ENCODE data around the gene CYB5R2. TPM values are rescaled to one million over a fixed set of nuclear protein-coding genes. Genes with fewer than 3 reads are reported as not detected.

The CYB5R2 gene
- total RNA-seq, 1 donor from 2014 or later = 16.0 TPM

DNA sequence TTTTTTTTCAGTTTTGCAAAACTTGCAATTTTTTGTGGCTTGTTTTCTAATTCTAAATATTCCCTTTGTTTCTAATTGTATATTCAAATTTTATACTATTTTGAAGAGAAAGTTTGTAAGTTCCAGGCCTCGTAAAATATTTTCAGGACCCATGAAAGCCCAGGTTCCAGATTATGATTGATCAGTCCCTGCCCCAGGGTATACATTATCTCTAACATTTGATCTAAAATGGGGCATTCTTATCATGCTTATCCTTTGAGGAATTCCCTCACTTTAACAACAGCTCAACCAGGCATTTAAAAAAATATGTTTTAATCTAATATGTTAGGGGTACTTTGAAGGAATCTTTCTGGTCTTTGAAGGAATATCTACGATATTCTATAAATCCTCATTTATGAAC lies 26.4 kb downstream of the CYB5R2 start:
- Histone ChIP-seq H3K4me1 (no peaks in the 10 kb centered on the region), H3K9me3 (no peaks in the 10 kb centered on the region), H3K36me3 (peaks cover 56% of the 10 kb centered on the region), H3K4me3 (no peak overlapping the region), H3K27me3 (ENCODE audit: low read depth) (no peaks in the 10 kb centered on the region), H3K27ac (no peak overlapping the region)
- intact Hi-C loops (cut with DNase I) = no loop called here
- no peak for ATAC-seq
- no peak for DNase-seq
- TF ChIP-seq, protein P1, sequence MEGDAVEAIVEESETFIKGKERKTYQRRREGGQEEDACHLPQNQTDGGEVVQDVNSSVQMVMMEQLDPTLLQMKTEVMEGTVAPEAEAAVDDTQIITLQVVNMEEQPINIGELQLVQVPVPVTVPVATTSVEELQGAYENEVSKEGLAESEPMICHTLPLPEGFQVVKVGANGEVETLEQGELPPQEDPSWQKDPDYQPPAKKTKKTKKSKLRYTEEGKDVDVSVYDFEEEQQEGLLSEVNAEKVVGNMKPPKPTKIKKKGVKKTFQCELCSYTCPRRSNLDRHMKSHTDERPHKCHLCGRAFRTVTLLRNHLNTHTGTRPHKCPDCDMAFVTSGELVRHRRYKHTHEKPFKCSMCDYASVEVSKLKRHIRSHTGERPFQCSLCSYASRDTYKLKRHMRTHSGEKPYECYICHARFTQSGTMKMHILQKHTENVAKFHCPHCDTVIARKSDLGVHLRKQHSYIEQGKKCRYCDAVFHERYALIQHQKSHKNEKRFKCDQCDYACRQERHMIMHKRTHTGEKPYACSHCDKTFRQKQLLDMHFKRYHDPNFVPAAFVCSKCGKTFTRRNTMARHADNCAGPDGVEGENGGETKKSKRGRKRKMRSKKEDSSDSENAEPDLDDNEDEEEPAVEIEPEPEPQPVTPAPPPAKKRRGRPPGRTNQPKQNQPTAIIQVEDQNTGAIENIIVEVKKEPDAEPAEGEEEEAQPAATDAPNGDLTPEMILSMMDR (IDR thresholded peaks at IDR 0.05) = no peak

DNA sequence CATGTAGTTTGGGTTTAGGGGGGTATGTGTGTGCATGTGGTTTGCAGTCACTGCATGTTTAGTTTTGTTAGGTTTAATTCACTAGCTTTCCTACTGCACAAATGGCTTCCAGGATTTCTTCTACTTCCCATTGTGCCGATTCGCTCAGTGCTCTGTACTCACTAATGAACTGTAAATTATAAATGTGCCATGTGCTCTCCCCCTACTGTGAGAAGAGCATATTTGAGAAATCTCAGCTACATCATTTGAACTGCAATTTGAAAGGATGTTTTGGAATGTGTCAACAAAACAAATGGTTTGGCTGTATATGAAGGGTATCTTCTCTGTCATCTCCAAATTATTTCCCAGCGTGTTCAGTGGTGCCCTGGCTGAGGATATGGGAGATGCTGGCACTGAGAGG lies 28.1 kb downstream of the CYB5R2 start:
- no peaks in the 10 kb centered on the region for H3K9me3 ChIP-seq
- intact Hi-C loops (cut with DNase I) = no loop called here
- H3K4me3 ChIP-seq = no peak overlapping the region
- ATAC-seq (no peak), DNase-seq (no peak)
- H3K36me3 ChIP-seq = peaks cover 57% of the 10 kb centered on the region
- H3K27me3 ChIP-seq (ENCODE audit: low read depth) = no peaks in the 10 kb centered on the region
- H3K4me1 ChIP-seq = no peaks in the 10 kb centered on the region
- no peak overlapping the region for H3K27ac ChIP-seq
- TF ChIP-seq, protein P1 (IDR thresholded peaks at IDR 0.05) = no peak

DNA sequence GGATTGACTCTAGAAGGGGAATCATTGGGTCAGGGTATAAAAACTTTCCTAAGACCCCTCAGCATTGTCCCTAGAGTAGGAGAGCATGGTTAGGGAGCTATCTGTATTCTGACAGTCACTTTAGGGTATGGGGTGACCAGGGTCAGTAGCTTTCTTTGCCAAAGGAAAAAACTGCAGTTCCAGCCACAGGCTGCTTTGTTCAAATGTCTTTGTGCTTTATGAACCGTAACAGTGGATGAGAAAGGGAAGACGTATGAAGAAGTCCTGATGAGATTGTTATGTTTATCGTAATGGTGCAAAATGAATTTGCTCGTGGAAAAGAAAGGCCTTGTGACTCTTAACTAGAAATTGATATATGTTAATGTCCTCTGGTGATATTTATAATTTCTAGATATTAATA lies 30.0 kb downstream of the CYB5R2 start:
- TF ChIP-seq, protein P1 (IDR thresholded peaks at IDR 0.05) = no peak
- intact Hi-C loops (cut with DNase I) = no loop called here
- H3K4me3 ChIP-seq = no peak overlapping the region
- H3K9me3 ChIP-seq = no peaks in the 10 kb centered on the region
- peaks cover 45% of the 10 kb centered on the region for H3K36me3 ChIP-seq
- H3K4me1 ChIP-seq = peaks cover 9% of the 10 kb centered on the region
- DNase-seq (no peak), ATAC-seq (no peak)
- no peaks in the 10 kb centered on the region for H3K27me3 ChIP-seq (ENCODE audit: low read depth)
- H3K27ac ChIP-seq = no peak overlapping the region

DNA sequence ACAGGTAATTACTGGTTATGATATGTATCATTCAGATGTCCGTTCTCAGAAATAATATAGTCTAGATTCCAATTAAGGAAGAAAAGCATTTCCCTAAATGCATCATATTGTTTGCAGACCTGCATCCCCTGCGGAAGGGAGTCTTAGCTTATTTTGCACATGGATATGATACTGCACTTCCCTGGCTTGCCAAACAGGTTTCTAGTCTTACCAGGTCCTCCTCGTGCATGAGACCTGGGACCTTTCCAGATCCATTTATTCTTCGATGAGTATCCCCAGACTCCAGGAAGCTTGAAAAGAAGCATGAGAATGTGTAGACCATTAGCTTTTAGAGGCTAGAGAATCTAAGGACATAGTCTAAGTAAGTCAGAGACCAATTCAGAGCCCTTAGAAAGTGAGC lies 30.6 kb downstream of the CYB5R2 start:
- ATAC-seq (no peak), DNase-seq (no peak)
- TF ChIP-seq, protein P1 (IDR thresholded peaks at IDR 0.05) = no peak

DNA sequence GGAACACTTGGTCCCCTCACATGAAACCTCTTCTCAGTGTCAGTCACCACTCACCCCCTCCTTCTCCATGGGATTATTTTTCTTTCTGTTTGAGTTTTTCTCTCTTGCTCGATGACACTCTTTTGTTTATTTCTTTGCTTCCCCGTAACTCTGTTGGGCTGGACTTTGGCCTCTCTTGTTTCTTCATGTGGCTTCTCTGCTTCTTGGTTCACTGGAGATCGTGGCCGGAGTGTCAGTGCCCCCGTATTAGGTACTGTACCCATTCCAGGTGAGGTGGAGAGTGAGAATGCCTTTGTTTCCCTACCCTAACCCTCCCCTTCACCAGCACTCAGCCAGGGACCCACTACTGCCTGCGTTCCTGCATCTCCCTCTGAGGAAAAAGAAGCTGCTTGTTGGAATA lies 32.5 kb downstream of the CYB5R2 start:
- no peak for ATAC-seq
- Histone ChIP-seq H3K4me3 (no peak overlapping the region), H3K27ac (no peak overlapping the region), H3K4me1 (peaks cover 9% of the 10 kb centered on the region), H3K9me3 (no peaks in the 10 kb centered on the region), H3K27me3 (ENCODE audit: low read depth) (no peaks in the 10 kb centered on the region), H3K36me3 (peaks cover 60% of the 10 kb centered on the region)
- intact Hi-C loops (cut with DNase I) = no loop called here
- DNase-seq = no peak
- TF ChIP-seq, protein P1 (IDR thresholded peaks at IDR 0.05) = no peak

More for the DNA sequence above, 30.6 kb downstream of the CYB5R2 start:
- Histone ChIP-seq H3K4me3 (no peak overlapping the region), H3K27me3 (ENCODE audit: low read depth) (no peaks in the 10 kb centered on the region), H3K27ac (no peak overlapping the region), H3K36me3 (peaks cover 43% of the 10 kb centered on the region), H3K9me3 (no peaks in the 10 kb centered on the region), H3K4me1 (peaks cover 9% of the 10 kb centered on the region)
- intact Hi-C loops (cut with DNase I) = no loop called here

DNA sequence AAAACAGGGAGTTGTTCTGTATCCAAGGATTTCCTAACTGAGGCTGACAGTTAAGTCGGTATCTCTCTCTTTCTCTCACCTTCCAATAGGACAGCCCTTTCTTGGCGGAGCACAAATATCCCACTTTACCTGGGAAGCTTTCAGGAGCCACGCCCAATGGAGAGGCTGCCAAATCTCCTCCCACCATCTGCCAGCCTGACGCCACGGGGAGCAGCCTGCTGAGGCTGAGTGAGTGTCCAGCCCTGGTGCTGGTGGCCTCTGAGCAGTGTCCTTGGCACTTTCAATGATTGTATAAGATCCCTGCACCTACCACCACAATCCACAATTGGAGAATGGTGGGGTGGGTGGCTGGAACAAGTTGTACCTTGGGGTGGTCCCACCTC lies 33.7 kb downstream of the CYB5R2 start:
- DNase-seq (peak; percentile 65), ATAC-seq (peak; percentile 60 to 71)
- intact Hi-C loops (cut with DNase I) = no loop called here
- Histone ChIP-seq H3K27me3 (ENCODE audit: low read depth) (no peaks in the 10 kb centered on the region), H3K27ac (peak overlapping the region; percentile 27), H3K4me1 (peaks cover 9% of the 10 kb centered on the region), H3K9me3 (no peaks in the 10 kb centered on the region), H3K4me3 (no peak overlapping the region), H3K36me3 (peaks cover 72% of the 10 kb centered on the region)
- TF ChIP-seq, protein P1 (IDR thresholded peaks at IDR 0.05) = no peak
